HuH-7 (cell line): Measurements from ENCODE around the gene EZH2.

Experiments used
- DNase-seq: peaks from one replicate; pipeline ENCODE4 v3.0.0; 2011; ENCODE audit warnings: low spot score

EZH2 gene

GRCh38 chr7:148884049-148884298 is at the start of gene EZH2:
EZH2 (minus strand) TSS chr7:148884291; CDS start chr7:148847298, 36,993 bp downstream.
- DNase-seq: no peak

- no peak for DNase-seq
Measured at GRCh38 chr7:148931470-148931869, 47.4 kb upstream of the EZH2 start.

- no peak for DNase-seq
Measured at GRCh38 chr7:148930335-148930734, 46.2 kb upstream of the EZH2 start.

- no peak for DNase-seq
Measured at GRCh38 chr7:148929176-148929575, 45.1 kb upstream of the EZH2 start.

GRCh38 chr7:148927123-148928045 is 43.3 kb upstream of the EZH2 start:
- no peak for DNase-seq

GRCh38 chr7:148925836-148926235 is 41.7 kb upstream of the EZH2 start:
- no peak for DNase-seq

GRCh38 chr7:148924011-148924410 is 39.9 kb upstream of the EZH2 start:
- DNase-seq: no peak

- no peak for DNase-seq
Measured at GRCh38 chr7:148921806-148922205, 37.7 kb upstream of the EZH2 start.

GRCh38 chr7:148921189-148921588 is 37.1 kb upstream of the EZH2 start:
- no peak for DNase-seq

- DNase-seq: no peak
Measured at GRCh38 chr7:148919859-148920258, 35.8 kb upstream of the EZH2 start.

GRCh38 chr7:148918058-148918596 is 34.0 kb upstream of the EZH2 start:
- DNase-seq: no peak

GRCh38 chr7:148916186-148916585 is 32.1 kb upstream of the EZH2 start:
- DNase-seq: no peak

GRCh38 chr7:148915211-148915610 is 31.1 kb upstream of the EZH2 start:
- DNase-seq: no peak

GRCh38 chr7:148914208-148914777 is 30.2 kb upstream of the EZH2 start:
- no peak for DNase-seq

- no peak for DNase-seq
Measured at GRCh38 chr7:148912758-148913541, 28.9 kb upstream of the EZH2 start.

GRCh38 chr7:148912151-148912550 is 28.1 kb upstream of the EZH2 start:
- DNase-seq: no peak

- no peak for DNase-seq
Measured at GRCh38 chr7:148911626-148912025, 27.5 kb upstream of the EZH2 start.

- no peak for DNase-seq
Measured at GRCh38 chr7:148909568-148909967, 25.5 kb upstream of the EZH2 start.

GRCh38 chr7:148906707-148907498 is 22.8 kb upstream of the EZH2 start:
- DNase-seq: no peak

GRCh38 chr7:148905093-148905666 is 21.1 kb upstream of the EZH2 start:
- no peak for DNase-seq

- no peak for DNase-seq
Measured at GRCh38 chr7:148903504-148903903, 19.4 kb upstream of the EZH2 start.

GRCh38 chr7:148901178-148901577 is 17.1 kb upstream of the EZH2 start:
- DNase-seq: no peak
